SU-DHL-6 (cell line): ENCODE results near the gene TAF11L8.
"Not testable (repeated sequence)": the region's sequence is repeated elsewhere in the genome, so short reads cannot be mapped to it uniquely, and the experiment has no call there.

Experiments
- H2AFZ ChIP-seq: fragments of 200-600 bp; sonication (generic); 2 replicates; pipeline ENCODE4 v1.6.1; 2014; ENCODE audit warnings: low read depth, mild to moderate bottlenecking, moderate library complexity, mixed read lengths, antibody characterized with exemption, low read length; ENCODE audit not compliant: severe bottlenecking
- H3F3A ChIP-seq: fragments of 200-600 bp; shearing (Covaris generic); 2 replicates; pipeline ENCODE4 v1.6.0; 2016; ENCODE audit warnings: antibody characterized with exemption, mild to moderate bottlenecking; ENCODE audit not compliant: insufficient read depth
- H3K27ac ChIP-seq: fragments of 200-600 bp; sonication (generic); 2 replicates; pipeline ENCODE4 v1.5.1; 2016; ENCODE audit warnings: low read depth, mild to moderate bottlenecking, low read length, moderate library complexity, mixed read lengths
- H3K27me3 ChIP-seq: fragments of 200-600 bp; sonication (generic), shearing (Covaris generic); 2 replicates; pipeline ENCODE4 v1.6.0; 2014; ENCODE audit warnings: mild to moderate bottlenecking, low read length
- H3K36me3 ChIP-seq: fragments of 200-600 bp; sonication (generic); 2 replicates; pipeline ENCODE4 v1.6.1; 2014; ENCODE audit warnings: mild to moderate bottlenecking, low read length, mixed read lengths
- H3K4me2 ChIP-seq: fragments of 300-600, 200-600 bp; shearing (Covaris generic), sonication (generic); 2 replicates; pipeline ENCODE4 v1.6.0; 2014; ENCODE audit warnings: low read length, low read depth, mild to moderate bottlenecking; ENCODE audit not compliant: poor library complexity, severe bottlenecking
- H3K4me3 ChIP-seq: fragments of 200-600 bp; sonication (generic); 2 replicates; pipeline ENCODE4 v1.5.1; 2014; ENCODE audit warnings: antibody characterized with exemption, low read length, mild to moderate bottlenecking, mixed read lengths; ENCODE audit not compliant: insufficient read depth, poor library complexity, severe bottlenecking
- H3K79me2 ChIP-seq: fragments of 200-600 bp; sonication (generic); 2 replicates; pipeline ENCODE4 v1.6.1; 2014; ENCODE audit warnings: mild to moderate bottlenecking, low read length, moderate library complexity; ENCODE audit not compliant: insufficient read depth
- H3K9ac ChIP-seq: fragments of 200-600 bp; sonication (generic); 2 replicates; pipeline ENCODE4 v1.7.0; 2014; ENCODE audit warnings: mild to moderate bottlenecking, low read length
- H3K9me2 ChIP-seq: fragments of 200-600 bp; sonication (generic); replicated peaks from 2 replicates; pipeline ENCODE4 v1.6.1; 2014; ENCODE audit warnings: low read length; ENCODE audit not compliant: insufficient read depth
- H3K9me3 ChIP-seq: fragments of 200-600 bp; sonication (generic); 2 replicates; pipeline ENCODE4 v1.6.1; 2014; ENCODE audit warnings: low read length, mixed read lengths; ENCODE audit not compliant: insufficient read depth
- H4K20me1 ChIP-seq: fragments of 200-600 bp; sonication (generic); 2 replicates; pipeline ENCODE4 v1.6.1; 2014; ENCODE audit warnings: low read depth, mild to moderate bottlenecking, antibody characterized with exemption, low read length, moderate library complexity, mixed read lengths
- EZH2phosphoT487 ChIP-seq: fragments of 200-600 bp; sonication (generic), shearing (Covaris generic); conservative IDR thresholded peaks from 2 replicates; pipeline ENCODE4 v1.6.1; 2018; ENCODE audit warnings: mild to moderate bottlenecking, antibody characterized with exemption, low read length, moderate library complexity, mixed read lengths
- TF ChIP-seq, protein P1 (sequence below): fragments of 200-600 bp; sonication (generic); IDR thresholded peaks from one replicate; pipeline ENCODE4 v1.5.1; 2017; ENCODE audit warnings: antibody characterized with exemption, mild to moderate bottlenecking, low read length, moderate library complexity; ENCODE audit not compliant: insufficient read depth, poor library complexity, severe bottlenecking

Gene TAF11L8

DNA sequence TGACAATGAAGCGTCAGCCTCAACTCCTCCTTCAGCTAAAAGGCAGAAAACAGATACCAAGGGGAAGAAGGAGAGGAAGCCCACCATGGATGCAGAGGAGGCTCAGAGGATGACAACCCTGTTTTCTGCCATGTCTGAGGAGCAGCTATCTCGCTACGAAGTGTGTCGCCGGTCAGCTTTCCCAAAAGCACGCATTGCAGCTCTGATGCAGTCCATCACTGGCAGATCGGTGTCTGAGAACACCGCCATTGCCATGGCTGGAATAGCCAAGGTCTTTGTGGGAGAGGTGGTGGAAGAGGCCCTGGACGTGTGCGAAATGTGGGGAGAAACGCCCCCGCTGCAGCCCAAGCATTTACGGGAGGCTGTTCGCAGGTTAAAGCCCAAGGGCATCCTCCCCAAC lies 14.2 kb upstream of the TAF11L8 start:
- Histone ChIP-seq H3K9me3 (no peaks in the 10 kb centered on the region), H3K79me2 (no peaks in the 10 kb centered on the region), H3F3A (no peaks in the 10 kb centered on the region), H3K27me3 (no peaks in the 10 kb centered on the region), H3K9ac (no peak overlapping the region), H3K36me3 (no peaks in the 10 kb centered on the region), H4K20me1 (no peaks in the 10 kb centered on the region), H3K4me3 (no peak overlapping the region), H2AFZ (no peak overlapping the region), H3K27ac (no peak overlapping the region), H3K9me2 (no peaks in the 10 kb centered on the region), H3K4me2 (no peak overlapping the region)
- TF ChIP-seq EZH2phosphoT487: no peak
- TF ChIP-seq, protein P1, sequence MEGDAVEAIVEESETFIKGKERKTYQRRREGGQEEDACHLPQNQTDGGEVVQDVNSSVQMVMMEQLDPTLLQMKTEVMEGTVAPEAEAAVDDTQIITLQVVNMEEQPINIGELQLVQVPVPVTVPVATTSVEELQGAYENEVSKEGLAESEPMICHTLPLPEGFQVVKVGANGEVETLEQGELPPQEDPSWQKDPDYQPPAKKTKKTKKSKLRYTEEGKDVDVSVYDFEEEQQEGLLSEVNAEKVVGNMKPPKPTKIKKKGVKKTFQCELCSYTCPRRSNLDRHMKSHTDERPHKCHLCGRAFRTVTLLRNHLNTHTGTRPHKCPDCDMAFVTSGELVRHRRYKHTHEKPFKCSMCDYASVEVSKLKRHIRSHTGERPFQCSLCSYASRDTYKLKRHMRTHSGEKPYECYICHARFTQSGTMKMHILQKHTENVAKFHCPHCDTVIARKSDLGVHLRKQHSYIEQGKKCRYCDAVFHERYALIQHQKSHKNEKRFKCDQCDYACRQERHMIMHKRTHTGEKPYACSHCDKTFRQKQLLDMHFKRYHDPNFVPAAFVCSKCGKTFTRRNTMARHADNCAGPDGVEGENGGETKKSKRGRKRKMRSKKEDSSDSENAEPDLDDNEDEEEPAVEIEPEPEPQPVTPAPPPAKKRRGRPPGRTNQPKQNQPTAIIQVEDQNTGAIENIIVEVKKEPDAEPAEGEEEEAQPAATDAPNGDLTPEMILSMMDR: no peak

DNA sequence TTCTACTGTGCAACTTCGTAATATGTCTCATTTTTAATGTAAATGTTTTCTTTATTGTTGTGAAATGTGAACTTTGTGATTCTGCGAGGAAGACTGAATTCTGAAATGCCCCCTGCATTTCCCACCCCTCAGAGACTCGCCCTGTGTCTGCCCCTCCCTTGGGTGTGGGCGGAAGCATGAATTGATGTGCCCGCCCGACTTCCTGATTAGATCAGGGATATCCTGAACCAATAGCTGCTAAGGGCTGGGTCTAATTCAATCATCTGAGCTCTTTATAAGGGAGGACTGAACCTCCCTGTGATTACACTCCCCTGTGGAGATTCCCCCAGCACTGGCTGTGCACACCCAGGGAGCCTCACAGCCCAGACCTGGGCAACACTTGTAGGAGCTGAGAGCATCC lies 13.1 kb upstream of the TAF11L8 start, which contains the start of gene TAF11L11:
TSS of gene TAF11L11 (plus strand) at position 304 of the 400 bp plus-strand sequence.
- not testable (repeated sequence) for H4K20me1 ChIP-seq, H3F3A ChIP-seq, H3K9ac ChIP-seq, H2AFZ ChIP-seq, H3K9me2 ChIP-seq, H3K27ac ChIP-seq, H3K79me2 ChIP-seq, H3K9me3 ChIP-seq, H3K4me3 ChIP-seq, H3K27me3 ChIP-seq, H3K4me2 ChIP-seq, H3K36me3 ChIP-seq

DNA sequence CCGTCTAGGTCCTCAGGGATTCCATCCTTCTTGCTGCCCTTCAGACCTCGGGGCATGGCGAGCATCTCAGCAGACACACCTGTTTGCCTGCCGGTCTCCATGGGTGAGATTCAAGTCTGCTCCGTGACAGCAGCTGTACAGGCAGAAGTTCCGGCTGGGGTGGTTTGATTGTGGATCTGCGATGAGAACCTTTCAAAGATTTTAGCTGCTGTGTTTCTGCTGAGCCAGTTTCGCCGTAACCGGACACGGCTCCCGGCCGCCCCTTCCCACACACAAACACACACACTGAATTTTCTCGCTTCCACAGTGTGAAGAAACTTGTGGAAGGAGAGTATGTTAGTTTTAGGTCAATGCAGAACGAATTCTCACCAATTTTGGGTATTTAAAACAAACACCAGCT lies 7.0 kb upstream of the TAF11L8 start, which contains the start of gene TAF11L10:
TSS of gene TAF11L10 (minus strand) at position 101 of the 400 bp plus-strand sequence.
- not testable (repeated sequence) for H3F3A ChIP-seq, H2AFZ ChIP-seq, H3K36me3 ChIP-seq, H3K27me3 ChIP-seq, H3K4me3 ChIP-seq, H3K9me3 ChIP-seq, H3K9me2 ChIP-seq, H4K20me1 ChIP-seq, H3K27ac ChIP-seq, H3K4me2 ChIP-seq, H3K79me2 ChIP-seq, H3K9ac ChIP-seq

DNA sequence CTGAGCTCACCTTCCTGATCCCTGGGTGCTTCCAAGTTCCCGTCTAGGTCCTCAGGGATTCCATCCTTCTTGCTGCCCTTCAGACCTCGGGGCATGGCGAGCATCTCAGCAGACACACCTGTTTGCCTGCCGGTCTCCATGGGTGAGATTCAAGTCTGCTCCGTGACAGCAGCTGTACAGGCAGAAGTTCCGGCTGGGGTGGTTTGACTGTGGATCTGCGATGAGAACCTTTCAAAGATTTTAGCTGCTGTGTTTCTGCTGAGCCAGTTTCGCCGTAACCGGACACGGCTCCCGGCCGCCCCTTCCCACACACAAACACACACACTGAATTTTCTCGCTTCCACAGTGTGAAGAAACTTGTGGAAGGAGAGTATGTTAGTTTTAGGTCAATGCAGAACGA lies 3.5 kb upstream of the TAF11L8 start, which contains the start of gene TAF11L9:
TSS of gene TAF11L9 (minus strand) at position 140 of the 400 bp plus-strand sequence.
- H3K36me3 ChIP-seq, H3K9me2 ChIP-seq, H3F3A ChIP-seq, H3K4me3 ChIP-seq, H3K9ac ChIP-seq, H3K27me3 ChIP-seq, H3K79me2 ChIP-seq, H3K27ac ChIP-seq, H4K20me1 ChIP-seq, H3K9me3 ChIP-seq, H2AFZ ChIP-seq, H3K4me2 ChIP-seq: not testable (repeated sequence)

DNA sequence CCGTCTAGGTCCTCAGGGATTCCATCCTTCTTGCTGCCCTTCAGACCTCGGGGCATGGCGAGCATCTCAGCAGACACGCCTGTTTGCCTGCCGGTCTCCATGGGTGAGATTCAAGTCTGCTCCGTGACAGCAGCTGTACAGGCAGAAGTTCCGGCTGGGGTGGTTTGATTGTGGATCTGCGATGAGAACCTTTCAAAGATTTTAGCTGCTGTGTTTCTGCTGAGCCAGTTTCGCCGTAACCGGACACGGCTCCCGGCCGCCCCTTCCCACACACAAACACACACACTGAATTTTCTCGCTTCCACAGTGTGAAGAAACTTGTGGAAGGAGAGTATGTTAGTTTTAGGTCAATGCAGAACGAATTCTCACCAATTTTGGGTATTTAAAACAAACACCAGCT lies 5.1 kb downstream of the TAF11L8 start, which contains the start of gene TAF11L7:
TSS of gene TAF11L7 (minus strand) at position 101 of the 400 bp plus-strand sequence.
- not testable (repeated sequence) for H3K4me2 ChIP-seq, H3K36me3 ChIP-seq, H3K9me2 ChIP-seq, H3K27me3 ChIP-seq, H3K4me3 ChIP-seq, H3K9ac ChIP-seq, H3K9me3 ChIP-seq, H4K20me1 ChIP-seq, H3K79me2 ChIP-seq, H2AFZ ChIP-seq, H3F3A ChIP-seq, H3K27ac ChIP-seq
